Measurements from ENCODE around the gene EFNA5.

EFNA5 gene

DNA sequence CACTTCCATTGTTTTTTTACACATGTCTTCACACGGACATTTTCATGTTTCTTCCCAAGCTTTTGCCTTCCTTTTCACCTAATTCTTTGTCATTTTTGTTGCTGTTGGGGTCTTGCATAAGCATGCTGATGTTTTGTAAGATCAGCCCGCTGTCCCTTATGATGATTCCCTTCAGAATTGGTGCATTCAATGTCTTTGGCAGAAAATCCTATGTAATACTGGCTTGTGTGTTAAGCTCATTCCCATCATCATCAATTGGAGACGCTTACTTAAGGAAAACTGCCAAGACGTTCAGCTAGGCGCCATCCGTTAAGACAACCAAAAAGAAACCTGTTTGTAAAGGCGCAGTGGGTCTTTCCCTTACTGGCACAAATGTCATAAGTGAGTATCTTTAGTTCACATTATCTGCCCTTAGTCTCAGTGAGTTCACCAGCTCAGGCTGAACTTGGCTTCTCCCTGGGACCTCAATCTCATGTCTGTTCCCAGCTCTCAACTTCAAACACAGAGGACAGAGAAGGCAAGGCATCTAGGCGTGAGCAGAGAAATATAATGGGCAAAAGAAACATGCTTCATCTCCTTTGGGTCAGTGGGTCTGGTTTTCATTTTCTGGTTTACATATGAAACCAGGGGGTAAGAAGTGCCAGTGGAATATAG, 97.9 kb downstream of the EFNA5 start:
- in situ Hi-C loops (cut with HindIII; ENCODE audit: low sequenced_read_pairs): no loop called here

DNA sequence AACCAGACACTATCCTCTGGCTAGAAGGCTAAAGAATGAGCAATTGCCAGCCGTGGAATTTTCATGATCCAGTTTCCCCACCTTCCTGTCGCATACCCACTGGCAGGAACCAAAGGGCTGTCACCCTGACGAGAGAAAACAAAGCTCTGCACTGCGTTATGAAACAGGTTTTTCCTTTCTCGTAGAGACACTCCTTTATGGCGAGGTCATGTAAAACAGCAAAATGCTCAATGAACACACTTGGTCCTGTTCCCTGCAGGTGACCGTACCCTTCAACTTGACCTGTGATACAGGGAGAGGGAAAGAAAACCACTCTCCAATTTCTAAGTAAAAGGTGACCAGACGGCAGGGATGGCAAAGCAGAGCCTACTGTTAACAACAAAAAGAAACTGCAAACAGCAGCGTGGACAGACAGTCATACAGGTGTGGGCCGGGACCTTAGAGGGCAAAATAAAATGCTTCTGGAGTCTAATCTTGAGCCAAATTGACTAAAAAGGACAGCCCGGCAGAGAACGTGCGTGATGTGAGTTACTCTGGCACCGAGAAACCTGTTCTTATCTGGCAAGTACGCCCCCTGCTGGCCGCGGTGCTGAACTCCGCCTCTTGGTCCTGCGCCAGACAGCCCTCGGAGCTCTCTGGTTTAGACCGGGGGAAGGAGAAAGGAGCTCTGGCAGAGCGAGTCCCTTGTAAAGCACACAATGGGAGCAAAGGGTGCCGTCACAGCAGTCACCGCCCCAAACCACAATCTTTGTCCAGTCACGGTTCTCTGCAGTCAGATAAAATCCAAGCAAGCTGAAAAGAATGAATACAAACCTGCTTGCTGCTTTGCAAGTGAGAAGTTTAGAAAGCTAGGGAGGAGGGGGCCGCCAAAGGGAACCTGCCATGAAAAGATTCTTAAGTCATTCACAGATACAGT, 98.9 kb downstream of the EFNA5 start:
- in situ Hi-C loops (cut with HindIII; ENCODE audit: low sequenced_read_pairs): no loop called here

DNA sequence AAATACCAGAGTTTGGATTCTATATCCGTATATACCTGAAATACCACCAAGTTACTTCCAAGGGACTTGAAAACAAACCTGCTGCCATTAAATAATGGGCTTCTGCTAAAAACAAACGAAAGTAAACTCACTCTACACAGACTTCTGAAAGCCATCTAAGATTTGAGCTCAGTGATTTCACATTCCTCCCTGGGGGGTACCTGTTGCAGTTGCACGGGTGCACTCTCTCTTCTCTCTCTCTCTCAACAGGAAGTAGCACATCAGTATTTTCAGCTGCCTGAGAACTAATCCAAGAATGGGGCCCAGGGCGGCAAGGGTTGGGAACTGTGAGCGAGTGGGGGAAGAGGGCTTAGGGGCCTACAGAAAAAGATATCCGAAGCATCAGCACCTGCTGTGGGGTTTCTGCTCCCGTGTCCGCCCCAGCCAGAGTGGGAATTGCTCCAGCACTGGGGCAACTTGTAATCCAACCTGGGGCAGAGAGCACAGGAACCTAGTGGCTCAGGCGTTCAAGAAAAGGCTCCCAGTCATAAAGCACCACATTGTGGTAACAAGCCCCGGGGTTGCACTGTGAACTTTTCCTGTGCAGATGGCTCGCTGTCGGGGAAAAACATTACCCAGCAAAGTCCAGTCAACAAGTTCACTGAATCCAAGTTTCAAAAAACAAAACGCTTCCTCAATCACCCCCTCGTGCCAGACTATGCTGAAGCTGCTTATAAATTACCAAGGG, 99.8 kb downstream of the EFNA5 start:
- in situ Hi-C loops (cut with HindIII; ENCODE audit: low sequenced_read_pairs): no loop called here

DNA sequence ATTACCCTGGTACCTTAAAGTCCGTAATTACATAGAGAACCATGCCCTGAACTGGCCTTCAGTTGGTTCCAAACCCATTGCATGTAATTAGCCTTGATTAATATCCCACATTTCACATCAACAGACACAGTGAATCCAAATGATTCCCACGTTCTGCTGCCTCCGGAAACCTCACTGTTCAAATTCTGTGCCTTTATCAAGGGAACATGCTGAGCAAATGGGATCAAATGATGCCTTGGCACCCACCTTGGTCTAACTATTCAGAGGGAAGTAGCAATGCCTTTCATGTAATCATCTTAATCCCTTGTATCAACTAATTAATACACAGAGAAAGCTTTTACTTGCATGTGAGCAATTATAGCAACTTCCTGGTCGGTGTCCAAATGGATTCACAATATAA, 100.6 kb downstream of the EFNA5 start:
- in situ Hi-C loops (cut with HindIII; ENCODE audit: low sequenced_read_pairs): no loop called here

DNA sequence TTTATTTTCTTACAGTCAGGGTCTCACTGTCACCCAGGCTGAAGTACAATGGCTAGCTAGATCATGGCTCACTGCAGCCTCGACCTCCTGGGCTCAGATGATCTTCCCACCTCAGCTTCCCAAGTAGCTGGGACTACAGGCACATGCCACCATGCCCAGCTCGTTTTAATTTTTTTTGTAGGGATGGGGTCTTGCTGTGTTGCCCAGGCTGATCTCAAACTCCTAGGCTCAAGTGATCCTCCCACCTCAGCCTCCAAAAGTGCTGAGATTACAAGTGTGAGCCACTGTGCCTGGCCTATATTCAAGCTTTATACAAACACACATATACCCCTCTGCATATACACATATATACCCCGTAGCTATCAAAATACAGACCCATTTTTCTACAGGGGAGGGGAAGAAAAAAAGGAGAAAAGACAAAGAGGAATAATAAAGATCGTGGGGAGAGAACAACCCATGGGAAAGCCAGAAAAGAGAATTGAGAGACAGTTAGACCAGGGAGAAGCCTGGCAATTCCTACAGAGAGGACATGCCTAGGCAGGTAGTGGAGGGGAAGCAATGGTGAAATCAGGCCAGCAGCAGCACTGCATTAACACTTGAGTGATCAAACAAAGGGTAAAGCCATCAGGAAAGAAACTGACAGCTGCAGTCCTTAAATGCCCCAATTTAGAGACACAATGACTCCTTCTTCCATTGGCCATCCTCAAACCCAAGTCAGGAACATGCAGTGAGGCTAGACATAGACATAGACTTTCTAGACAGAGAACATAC, 102.7 kb downstream of the EFNA5 start:
- in situ Hi-C loops (cut with HindIII; ENCODE audit: low sequenced_read_pairs): loop anchor here (5.0 kb wide), 1 partner anchor 99 kb away; no protein-coding TSS in a partner anchor

DNA sequence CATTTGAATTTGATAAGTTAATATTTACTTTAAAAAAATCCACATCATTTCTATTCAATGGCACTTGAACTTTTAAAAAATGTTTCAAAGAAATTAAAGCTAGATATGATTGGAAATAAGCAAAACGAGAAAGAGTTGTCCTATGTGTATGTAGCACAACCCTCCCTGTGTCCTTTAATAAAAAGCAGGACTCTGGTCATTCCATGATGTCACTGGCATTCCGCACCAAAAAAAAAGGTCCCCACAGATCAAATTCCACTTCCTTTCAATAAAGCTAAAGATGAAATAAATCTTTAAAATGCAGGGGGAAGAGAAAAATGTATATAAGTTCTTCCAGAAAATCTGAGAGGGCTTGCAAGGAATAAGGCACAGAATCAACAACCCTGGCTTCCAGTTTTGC, 103.8 kb downstream of the EFNA5 start:
- in situ Hi-C loops (cut with HindIII; ENCODE audit: low sequenced_read_pairs): loop anchor here (5.0 kb wide), 1 partner anchor 100 kb away; no protein-coding TSS in a partner anchor

DNA sequence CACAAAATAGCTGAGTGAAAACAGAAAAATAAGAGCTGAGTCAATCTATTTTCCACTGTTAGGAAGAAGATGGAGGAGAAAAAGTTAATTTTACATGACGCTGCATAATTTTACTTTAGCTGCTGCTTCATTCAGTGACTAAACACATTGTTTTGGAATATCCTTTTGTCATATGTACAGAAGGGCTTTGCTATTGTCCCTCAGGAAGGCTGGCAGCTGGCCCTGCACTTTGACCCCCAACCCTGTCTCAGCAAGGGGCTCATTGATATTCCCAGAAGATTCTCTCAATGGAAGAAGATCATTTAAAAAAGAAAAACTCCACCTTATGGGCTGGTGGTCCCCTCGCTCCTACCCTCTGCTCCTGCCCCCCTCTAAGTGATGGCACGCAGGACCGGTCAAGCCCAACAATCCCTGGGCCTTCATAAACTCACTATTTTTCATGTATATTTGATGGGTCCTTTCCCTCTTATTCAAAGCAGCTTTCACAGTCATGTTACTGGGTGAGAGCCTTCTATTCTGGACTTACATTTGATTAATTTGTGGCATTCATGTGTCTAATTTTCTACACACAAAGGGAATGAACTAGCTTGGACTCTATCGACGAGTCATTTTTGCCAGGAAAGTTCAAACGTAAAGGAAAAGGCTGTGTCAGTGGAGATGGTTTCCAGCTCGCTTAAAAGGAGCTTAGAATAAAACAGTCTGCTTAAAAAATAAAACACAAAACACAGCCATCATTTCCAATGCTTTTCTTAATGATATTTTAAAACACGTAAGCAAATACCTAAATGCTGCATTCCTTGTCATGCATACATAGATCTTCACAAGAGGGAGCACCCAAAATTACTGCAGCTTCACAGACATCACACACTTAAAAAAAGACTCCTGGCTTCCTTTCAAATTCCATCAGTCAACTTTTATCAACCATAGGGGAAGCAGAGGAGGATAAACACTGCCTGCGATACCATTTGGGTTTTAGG, 104.7 kb downstream of the EFNA5 start:
- in situ Hi-C loops (cut with HindIII; ENCODE audit: low sequenced_read_pairs): loop anchor here (5.0 kb wide), 1 partner anchor 101 kb away; no protein-coding TSS in a partner anchor

DNA sequence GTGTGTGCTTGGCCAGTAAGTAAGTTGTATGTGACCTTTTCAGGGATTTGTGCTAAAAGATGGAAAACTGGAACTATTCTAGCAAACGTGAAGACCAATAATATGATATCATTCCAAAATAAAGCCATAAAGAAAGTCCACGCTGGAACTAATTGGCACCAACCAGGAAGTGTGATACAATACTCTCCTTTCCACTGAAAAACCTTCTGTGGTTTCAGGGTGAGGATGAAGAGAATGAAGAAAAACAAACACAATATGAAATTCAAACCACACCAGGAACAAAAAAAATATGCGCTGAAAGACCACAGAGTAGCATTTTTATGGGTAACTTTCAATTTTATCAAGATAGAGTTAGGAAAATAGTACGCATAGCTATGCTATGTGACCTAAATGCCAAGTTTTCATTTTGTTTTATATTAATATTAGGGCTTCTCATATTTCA, 105.8 kb downstream of the EFNA5 start:
- in situ Hi-C loops (cut with HindIII; ENCODE audit: low sequenced_read_pairs): loop anchor here (5.0 kb wide), 2 partner anchors 58 to 102 kb away; no protein-coding TSS in a partner anchor

DNA sequence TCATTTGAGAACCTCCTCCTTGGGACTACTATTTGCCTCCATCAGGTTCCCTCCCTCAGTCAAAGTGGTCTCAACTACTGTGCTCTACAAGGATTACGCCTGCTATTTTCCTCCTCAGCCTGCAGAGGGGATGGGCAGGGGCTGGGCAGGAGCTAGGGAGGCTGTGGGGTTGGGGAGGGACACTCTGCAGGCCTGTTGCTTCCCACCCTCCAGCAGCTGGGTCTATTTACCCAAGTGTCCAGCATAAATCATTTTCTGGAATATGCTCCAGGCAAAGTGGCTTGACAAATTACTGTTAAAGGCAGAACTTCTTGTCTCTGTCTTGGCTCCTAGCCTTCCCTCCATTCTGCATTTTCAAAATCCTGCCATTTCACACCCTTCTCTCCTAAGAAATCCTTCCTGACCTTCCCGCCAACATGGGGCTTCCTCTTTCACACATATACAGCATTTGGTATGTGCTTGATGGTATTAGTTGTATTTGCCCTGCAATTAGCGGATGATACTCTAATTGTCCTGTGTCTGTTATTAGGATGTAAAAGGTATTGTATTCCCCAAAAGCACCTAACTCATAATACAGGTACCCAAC, 106.7 kb downstream of the EFNA5 start:
- in situ Hi-C loops (cut with HindIII; ENCODE audit: low sequenced_read_pairs): loop anchor here (5.0 kb wide), 1 partner anchor 57 kb away; no protein-coding TSS in a partner anchor

DNA sequence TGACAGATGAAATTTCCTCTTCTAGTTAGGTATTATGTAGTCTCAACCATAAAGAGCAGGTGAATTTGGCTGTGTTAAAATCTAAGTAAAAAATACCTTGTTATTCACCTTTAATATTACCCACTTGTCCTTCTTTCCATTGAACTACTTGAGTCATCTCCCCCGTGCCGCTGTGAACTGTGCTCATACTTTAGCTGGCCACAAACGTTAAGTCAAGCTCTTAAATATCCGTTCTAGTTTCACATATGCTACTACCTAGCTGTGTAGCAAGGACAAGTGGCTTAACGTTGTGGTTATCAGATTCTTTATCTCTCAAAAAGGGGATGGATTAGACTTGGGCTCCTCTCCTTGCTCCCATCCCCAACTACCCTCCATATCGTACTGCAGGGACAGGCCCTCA, 110.4 kb downstream of the EFNA5 start:
- in situ Hi-C loops (cut with HindIII; ENCODE audit: low sequenced_read_pairs): loop anchor here (5.0 kb wide), 1 partner anchor 53 kb away; no protein-coding TSS in a partner anchor

DNA sequence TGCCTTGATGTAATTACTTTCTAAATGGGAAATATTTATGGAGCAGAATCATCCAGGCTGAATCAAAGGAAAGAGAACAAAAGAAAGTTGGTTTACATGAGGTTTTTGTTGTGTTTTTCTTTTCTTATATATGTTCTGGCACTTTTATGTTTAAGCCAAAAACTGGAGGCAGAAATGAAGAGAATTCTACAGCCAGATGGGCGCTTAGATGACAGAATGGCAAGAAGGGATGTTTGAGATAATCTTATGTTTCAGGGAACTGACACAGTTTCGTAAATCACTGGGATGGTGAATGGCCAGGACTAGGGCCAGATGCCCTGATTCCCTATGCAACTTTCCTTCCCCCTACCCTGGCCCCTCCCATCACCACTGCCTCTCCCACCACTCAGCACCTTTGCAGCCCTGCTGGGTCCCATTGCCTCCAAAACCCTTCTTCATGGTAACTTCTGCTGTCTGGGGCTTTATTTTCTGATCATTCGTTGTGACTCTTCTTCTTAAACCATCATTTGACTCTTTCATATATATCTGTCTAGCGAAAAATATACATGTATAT, 111.8 kb downstream of the EFNA5 start:
- in situ Hi-C loops (cut with HindIII; ENCODE audit: low sequenced_read_pairs): no loop called here

DNA sequence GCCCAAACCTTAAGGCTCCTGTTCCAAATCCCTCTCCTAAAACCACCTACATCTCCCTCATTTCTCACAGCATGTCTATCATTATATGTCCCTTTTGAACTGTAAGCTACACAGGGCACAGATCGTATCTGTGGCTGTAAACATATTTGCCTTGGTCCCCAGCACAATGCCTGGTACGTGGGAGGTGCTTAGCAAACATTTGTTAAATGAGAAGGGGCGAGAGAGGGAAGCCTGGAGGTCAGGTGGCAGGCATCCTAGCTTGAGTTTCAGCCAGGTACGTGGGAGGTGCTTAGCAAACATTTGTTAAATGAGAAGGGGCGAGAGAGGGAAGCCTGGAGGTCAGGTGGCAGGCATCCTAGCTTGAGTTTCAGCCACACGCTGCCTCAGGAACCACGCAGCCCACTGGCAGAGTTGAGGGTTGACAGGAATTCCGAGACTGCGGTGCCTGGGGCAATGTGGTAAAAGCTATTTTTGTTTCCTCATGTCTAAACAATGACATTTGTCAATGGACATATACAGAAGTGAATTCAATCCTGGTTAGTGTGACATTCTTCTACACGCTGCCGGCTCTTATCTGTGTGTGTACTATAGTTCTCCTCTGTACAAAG, 113.6 kb downstream of the EFNA5 start:
- in situ Hi-C loops (cut with HindIII; ENCODE audit: low sequenced_read_pairs): no loop called here

DNA sequence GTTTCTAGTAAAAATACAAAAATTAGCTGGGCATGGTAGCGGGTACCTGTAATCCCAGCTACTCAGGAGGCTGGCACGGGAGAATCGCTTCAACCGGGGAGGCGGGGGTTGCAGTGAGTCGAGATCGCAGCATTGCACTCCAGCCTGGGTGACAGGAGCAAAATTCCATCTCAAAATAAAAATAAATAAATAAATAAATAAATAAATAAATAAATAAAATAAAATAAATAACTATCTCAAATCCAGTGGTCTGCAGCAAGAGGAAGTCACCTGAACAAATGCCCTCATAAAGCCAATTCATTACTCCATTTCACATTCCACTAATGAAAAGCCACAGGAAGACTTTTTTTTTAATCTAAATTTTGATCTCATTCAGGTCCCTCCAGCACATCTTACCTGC, 114.2 kb downstream of the EFNA5 start:
- in situ Hi-C loops (cut with HindIII; ENCODE audit: low sequenced_read_pairs): no loop called here

DNA sequence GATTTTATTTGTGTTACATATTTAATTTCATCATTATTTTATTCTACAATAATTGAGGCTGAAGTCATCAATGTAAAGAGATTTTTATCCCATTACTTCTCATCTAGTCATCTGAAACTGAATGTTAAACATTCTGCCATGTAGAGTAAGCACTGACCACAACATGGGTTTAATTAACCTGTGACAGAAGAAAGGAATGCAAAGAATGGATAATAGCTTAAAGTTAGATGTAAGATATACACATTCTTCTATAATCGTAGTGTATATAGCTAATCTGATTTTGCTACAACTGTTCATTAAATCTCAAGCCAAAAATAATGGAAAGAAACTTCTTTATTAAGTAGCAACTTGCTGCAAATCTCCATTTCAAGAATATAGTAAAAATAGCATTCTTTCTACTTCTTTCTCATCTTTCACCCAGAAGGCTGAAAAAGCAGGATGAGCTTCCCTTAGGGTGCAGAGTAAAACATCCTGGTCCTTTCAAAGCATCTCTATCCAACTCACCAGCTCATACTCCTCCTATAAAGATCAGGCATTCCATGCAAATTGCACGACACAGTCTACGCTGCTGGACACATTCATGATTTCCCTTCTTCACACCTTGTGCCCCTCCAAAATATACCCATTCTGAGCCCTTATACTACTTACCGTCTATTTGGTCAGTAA, 115.2 kb downstream of the EFNA5 start:
- in situ Hi-C loops (cut with HindIII; ENCODE audit: low sequenced_read_pairs): no loop called here

DNA sequence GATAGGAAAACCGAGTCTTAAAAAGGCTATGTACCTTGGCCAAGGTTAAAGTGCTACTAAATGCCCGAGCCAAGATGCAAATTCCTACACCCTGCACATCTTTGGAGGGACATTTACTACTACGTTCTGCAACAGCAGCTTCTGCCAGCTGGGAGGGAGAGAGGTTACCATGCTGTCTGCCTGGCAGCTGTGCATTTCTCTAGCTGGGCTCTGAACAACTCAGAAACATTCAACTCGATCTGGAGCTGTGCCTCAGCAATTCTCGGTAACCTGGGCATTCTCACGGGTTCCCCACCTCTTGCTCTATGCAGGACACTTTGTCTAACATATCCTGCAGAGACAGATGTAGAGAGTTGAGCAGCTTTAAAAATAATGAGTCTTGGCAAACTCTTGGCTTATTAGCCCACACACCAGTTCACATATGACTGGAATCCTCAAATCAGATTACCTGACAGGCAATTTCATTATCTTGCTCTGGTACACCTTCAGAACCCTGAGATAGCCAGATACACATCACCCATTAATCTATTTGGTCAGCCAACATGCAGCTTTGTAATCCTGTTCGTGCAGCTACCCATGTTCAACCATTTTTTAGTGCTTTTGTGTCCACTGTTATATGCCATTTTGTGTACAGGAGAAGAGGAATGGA, 115.8 kb downstream of the EFNA5 start:
- in situ Hi-C loops (cut with HindIII; ENCODE audit: low sequenced_read_pairs): loop anchor here (5.0 kb wide), 1 partner anchor 103 kb away; no protein-coding TSS in a partner anchor

DNA sequence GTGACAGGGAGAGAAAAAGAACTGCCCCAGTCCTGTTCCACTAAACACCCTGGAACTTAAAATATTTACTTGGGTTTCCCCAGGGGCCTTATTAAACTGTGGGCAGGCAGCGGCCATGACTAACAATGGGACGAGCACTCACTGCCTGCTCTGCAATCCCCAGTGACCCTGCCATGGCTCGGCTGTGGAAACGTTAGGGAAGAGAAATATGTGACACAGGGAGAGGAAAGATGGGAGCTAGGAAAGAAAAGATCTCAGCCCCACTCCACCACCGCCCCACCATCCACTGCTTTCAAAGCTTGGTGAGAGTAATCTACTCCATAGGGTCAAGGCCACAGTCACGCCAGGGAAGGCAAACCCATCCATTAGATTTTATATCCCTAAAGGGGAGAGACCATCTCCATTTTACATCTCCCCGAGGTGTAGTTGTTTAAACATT, 117.6 kb downstream of the EFNA5 start:
- in situ Hi-C loops (cut with HindIII; ENCODE audit: low sequenced_read_pairs): loop anchor here (5.0 kb wide), 1 partner anchor 101 kb away; no protein-coding TSS in a partner anchor

DNA sequence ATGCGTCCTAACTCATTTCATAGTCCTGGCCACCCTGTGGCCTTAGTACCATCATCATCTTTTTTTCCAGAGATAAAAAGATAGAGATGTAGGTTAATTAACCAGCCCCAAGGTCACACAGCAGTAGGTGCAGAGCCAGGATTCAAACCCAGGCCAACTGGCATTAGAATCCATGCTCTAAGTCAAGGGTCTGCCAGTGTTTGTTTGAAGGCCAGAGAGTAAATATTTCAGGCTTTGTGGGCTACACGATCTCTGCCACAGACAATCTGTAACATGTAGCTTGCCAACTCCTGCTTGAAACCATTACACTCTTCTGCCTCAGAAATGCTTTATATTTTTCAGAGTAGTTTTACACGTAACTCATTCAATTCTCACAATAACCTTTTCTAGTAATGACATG, 119.6 kb downstream of the EFNA5 start:
- in situ Hi-C loops (cut with HindIII; ENCODE audit: low sequenced_read_pairs): loop anchor here (5.0 kb wide), 1 partner anchor 99 kb away; no protein-coding TSS in a partner anchor

Measured in endothelial cell of hepatic sinusoid (primary cell).